Activated CD8-positive, alpha-beta memory T cell treated with anti-CD3 and anti-CD28 coated beads for 1 hour (primary cell): Measurements from ENCODE around the gene NXNL2.

Source experiments
- DNase-seq, 2 donors: peaks; one replicate each; pipeline ENCODE4 v3.0.0-alpha.2; 2020; ENCODE audit warnings: low read depth in 1 of 2; ENCODE audit errors: extremely low read depth in 1 of 2

The NXNL2 gene

GRCh38 chr9:88578121-88579049, 43.4 kb downstream of the NXNL2 start:
- DNase-seq = peak in 1 of 2 donors; percentile 51

DNA sequence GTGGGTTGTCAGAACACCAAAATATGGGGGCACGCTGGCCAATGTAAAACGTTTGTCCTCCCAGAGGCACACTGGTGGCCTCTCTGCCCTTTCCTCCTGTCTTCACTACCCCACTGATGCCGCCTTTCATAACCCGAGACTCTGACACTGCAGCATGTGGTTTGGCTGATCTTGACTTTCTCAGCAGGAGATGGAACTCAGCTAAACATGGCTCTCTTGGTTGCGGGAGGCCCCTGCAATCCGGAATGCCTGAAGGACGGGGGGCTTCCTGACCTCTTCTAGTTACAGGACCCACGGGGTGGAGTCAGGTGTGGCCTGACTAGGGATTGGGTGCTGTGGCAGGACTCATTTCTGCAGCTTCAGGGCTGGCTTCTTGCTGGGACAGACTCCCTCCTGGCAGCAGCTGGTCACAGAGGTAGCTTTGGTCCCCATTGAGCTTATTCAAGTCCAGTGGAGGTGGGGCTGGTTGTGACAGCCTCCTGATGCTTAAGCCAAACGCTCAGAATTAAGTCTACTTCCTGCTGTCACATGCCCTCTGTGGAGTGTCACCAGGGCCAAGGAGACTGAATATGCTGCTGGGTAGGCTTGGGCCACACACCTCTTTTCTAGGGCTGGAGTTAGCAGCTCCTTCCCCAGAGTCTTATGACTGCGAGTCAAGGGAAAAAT, 44.2 kb downstream of the NXNL2 start:
- DNase-seq = no peak

DNA sequence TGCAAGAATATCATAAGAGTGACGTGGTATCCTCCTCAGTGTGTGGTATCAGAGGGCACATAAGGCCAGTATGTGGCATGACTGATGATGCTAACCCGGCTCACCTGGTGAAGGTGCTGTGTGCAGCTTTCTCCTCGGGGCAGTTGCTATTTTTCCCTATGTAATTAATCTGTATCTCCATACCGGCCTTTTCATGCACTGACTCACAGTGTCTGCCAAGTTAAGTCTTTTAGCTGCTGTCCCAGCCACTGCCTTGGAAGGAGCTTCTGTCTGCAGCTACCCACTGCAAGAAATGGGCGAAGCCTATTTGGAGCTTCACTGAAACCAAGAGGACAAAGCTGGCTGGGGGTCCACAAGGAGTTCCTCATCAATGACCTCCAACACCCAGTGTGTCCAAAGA, 46.0 kb downstream of the NXNL2 start:
- no peak for DNase-seq

GRCh38 chr9:88583901-88584596, 49.1 kb downstream of the NXNL2 start:
- no peak for DNase-seq

GRCh38 chr9:88585426-88585825, 50.4 kb downstream of the NXNL2 start:
- no peak for DNase-seq

DNA sequence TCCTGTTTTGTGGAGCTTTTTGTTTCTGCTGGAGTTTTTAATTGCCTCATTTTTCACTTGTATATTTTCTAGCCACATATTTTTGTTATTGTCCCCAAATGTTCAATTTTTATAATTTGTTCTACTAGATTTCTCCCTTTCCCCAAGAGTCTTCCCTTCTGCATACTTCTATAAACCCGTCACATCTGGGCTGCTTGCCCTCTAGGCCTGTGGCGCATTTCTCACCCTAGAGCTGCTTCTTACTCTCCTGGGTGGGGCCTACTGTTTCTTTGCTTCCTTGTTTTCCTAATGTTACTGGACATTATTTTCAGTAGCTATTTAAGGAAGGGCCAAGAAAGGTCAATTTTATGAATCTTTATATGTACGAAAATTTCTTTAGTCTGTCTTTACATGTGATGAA, 51.5 kb downstream of the NXNL2 start:
- no peak for DNase-seq

GRCh38 chr9:88587182-88587581, 52.2 kb downstream of the NXNL2 start:
- DNase-seq = no peak

- no peak for DNase-seq
These were observed 53.1 kb downstream of the NXNL2 start for GRCh38 chr9:88587885-88588649.

- DNase-seq = no peak
These were observed 54.7 kb downstream of the NXNL2 start for GRCh38 chr9:88589656-88590055.

DNA sequence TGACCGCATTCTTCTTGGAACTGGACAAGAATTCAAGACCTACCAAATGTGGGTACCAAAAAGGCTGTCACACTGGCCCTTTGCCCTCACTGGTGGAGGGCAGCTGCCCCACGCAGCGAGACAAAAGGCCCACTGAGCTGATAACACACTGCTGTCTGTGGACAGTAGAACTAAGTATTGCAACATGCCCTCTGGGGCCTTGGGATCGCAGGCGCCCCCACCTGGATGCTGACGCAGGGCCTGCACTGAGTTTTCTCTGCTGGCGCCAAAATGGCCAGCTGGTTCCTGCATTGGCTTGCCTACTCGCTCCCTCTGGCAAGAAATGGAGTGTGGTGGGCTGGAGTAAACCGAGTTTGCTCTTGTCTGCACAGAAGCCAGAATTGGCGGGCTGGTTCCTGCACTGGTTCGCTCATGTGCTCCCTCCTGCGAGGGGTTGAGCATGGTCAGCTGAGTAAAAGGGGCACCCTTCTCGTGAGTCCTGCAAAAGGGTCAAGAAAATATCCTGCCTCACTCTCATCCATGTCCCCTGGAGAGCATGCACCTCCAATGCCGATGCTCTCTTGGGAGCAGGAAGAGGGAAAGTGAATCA, 55.7 kb downstream of the NXNL2 start:
- no peak for DNase-seq

GRCh38 chr9:88593537-88594185, 58.7 kb downstream of the NXNL2 start:
- DNase-seq = no peak
